Stimulated activated CD4-positive, alpha-beta T cell treated with anti-CD3 and anti-CD28 coated beads, Interleukin-2, amount 100 ng/mL, for 4 hours (primary cell): ENCODE measurements around the gene AGFG2.
"Not testable (repeated sequence)": the region's sequence is repeated elsewhere in the genome, so short reads cannot be mapped to it uniquely, and the experiment has no call there.

Source experiments
- DNase-seq: peaks from one replicate; pipeline ENCODE4 v3.0.0-alpha.2; 2020; ENCODE audit warnings: low read depth

AGFG2 gene

GRCh38 chr7:100521076-100521475 is 17.9 kb upstream of the AGFG2 start:
- no peak for DNase-seq

- DNase-seq = not testable (repeated sequence)
Observed at GRCh38 chr7:100521909-100522593, 17.0 kb upstream of the AGFG2 start.

GRCh38 chr7:100523192-100523591 is 15.8 kb upstream of the AGFG2 start:
- not testable (repeated sequence) for DNase-seq

GRCh38 chr7:100528108-100528866 is 10.7 kb upstream of the AGFG2 start:
- not testable (repeated sequence) for DNase-seq

- DNase-seq = no peak
Observed at GRCh38 chr7:100532165-100533022, 6.6 kb upstream of the AGFG2 start.

GRCh38 chr7:100535982-100536381 is 3.0 kb upstream of the AGFG2 start:
- not testable (repeated sequence) for DNase-seq

GRCh38 chr7:100536695-100537094 is 2.3 kb upstream of the AGFG2 start:
- not testable (repeated sequence) for DNase-seq

GRCh38 chr7:100538348-100538653 is 702 bp upstream of the AGFG2 start:
- DNase-seq = no peak

GRCh38 chr7:100539436-100540006 is 518 bp downstream of the AGFG2 start:
- no peak for DNase-seq

GRCh38 chr7:100540073-100540723 is 1.2 kb downstream of the AGFG2 start:
- no peak for DNase-seq

- DNase-seq = not testable (repeated sequence)
Observed at GRCh38 chr7:100541309-100541708, 2.3 kb downstream of the AGFG2 start.

- DNase-seq = no peak
Observed at GRCh38 chr7:100543586-100543985, 4.6 kb downstream of the AGFG2 start.

- no peak for DNase-seq
Observed at GRCh38 chr7:100544386-100544785, 5.4 kb downstream of the AGFG2 start.

- DNase-seq = no peak
Observed at GRCh38 chr7:100544967-100545359, 6.0 kb downstream of the AGFG2 start.

GRCh38 chr7:100545360-100546128 is 6.5 kb downstream of the AGFG2 start:
- no peak for DNase-seq

- DNase-seq = no peak
Observed at GRCh38 chr7:100546129-100546925, 7.3 kb downstream of the AGFG2 start.

GRCh38 chr7:100546926-100547800 is 8.2 kb downstream of the AGFG2 start:
- DNase-seq = no peak

- DNase-seq = no peak
Observed at GRCh38 chr7:100547872-100548271, 8.9 kb downstream of the AGFG2 start.

- DNase-seq = not testable (repeated sequence)
Observed at GRCh38 chr7:100548446-100548845, 9.4 kb downstream of the AGFG2 start.
